Pulmonary artery endothelial cell (primary cell): Measurements from ENCODE around the gene ST3GAL3. TPM values are rescaled to one million over a fixed set of nuclear protein-coding genes. Genes with fewer than 3 reads are reported as not detected.
"Not testable (repeated sequence)": the region's sequence is repeated elsewhere in the genome, so short reads cannot be mapped to it uniquely, and the experiment has no call there.

ENCODE experiments used
- DNase-seq: peaks from one replicate; pipeline ENCODE4 v3.0.0-alpha.2; 2011; ENCODE audit warnings: low read depth, low spot score
- total RNA-seq: library from RNA; depleted of rRNA; stranded (reverse); fragments of >200 nt; gene quantifications from 2 replicates; pipeline ENCODE4 v1.2.3, GENCODE V29; 2014

Gene ST3GAL3
- total RNA-seq, 1 donor from 2014 or later: 17.1 TPM

GRCh38 chr1:43754892-43755291 is 47.6 kb downstream of the ST3GAL3 start:
- no peak for DNase-seq

- DNase-seq: no peak
Measured at GRCh38 chr1:43757343-43758053, 50.2 kb downstream of the ST3GAL3 start.

GRCh38 chr1:43760745-43761317 is 53.5 kb downstream of the ST3GAL3 start:
- DNase-seq: peak; percentile 15

DNA sequence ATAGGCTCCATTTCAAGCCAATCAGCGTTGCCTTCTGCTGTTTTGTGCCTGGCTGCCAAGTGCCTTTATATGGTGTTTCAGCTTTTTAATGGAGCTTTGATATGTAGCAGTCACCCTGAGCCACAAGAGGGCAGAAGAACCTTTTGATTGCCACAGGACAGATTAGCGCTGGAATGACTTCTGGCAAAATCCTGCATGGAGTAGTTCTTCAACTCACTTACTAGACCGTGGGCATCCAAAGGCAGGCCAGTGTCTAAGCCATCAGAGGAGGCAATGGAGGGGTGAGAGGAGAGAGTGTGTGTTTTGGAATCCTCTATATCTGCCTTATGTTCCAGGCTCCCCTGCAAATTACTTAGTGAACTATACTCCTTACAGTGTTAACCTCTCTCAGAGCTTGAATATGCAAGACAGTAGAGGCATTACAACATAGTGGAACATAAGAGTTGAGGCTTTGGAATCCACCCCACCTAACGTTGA is 56.2 kb downstream of the ST3GAL3 start:
- peak; percentile 63 for DNase-seq

DNA sequence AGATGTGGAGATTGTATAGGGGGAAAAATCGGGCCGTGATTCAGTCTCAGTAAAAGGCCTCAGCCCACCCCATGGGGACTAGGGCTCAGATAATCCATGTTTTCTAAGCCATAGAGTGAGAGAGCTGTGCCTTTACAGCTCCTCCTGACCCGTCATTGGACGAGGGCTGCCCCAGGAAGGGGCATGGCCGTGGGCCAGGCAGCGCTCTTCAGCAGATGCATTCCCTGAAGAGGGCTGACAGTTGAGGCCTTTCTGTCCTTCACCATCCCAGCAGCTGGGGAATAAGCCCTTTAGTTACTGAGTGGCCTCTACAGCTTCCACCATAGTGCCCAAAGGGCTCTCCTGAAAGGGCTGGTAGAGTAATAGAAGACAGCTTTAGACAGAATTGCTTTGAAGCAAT is 57.2 kb downstream of the ST3GAL3 start:
- no peak for DNase-seq

DNA sequence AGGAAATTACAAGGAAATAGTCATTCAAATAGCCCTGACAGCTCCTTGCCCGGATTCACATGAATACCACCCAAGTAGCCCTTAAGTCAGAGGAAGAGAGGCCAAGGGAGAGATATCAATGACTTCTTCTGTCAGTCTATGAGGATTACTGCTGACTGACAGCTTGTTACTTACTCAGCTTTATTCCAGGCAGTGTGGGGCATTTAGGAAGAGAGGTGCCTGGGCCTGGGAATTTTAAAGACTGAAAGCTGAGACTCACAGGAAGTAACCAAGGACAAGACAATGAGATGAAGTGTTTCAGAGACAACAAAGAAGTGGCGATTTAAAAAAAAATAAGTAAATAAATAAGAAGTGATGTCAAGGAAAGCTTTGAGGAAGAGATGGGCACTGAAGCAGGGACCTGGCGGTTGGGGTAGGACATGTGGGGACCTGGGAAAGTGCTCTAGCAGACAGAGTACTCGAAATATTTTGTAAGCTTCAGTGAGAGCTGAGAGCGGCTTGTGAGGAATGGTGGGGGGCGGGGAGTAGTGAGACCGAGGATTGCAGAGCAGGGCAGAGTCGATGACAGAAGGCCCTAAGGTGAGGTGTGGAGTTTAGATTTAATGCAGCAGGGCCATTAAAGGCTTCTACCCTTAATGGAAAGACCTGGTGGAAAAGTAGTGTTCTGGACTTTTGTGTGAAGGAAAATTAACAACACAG is 58.9 kb downstream of the ST3GAL3 start:
- DNase-seq: no peak

GRCh38 chr1:43766818-43767525 is 59.6 kb downstream of the ST3GAL3 start:
- no peak for DNase-seq

GRCh38 chr1:43768168-43768567 is 60.8 kb downstream of the ST3GAL3 start:
- DNase-seq: no peak

DNA sequence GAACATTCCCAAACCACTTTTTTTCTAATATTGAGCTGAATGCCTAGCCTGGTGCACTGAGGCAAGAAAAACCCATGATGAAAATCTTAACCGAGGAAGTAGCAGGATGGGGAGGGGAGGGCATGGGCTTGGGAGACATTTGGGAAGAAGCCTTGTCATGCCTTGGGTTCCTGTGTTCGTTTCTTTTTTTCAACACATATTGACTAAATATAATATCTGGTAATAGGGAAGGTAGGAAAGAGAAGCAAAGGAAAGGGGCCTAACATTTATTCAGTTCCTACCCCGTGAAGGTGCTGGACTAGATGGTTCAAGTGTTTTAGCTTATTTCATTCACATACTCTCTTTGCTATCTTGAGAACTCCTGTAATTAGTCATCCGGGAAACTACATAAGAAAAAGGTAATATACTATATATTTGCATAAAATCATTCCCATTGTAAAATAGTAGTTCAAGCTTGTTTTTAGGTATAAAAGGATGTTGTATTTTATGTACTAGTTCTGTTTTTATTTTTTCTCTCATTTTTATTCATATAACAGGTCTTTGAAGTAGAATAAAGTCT is 62.1 kb downstream of the ST3GAL3 start:
- no peak for DNase-seq

GRCh38 chr1:43770111-43770510 is 62.8 kb downstream of the ST3GAL3 start:
- DNase-seq: no peak

- no peak for DNase-seq
Measured at GRCh38 chr1:43772978-43773377, 65.6 kb downstream of the ST3GAL3 start.

- DNase-seq: no peak
Measured at GRCh38 chr1:43773821-43774220, 66.5 kb downstream of the ST3GAL3 start.

GRCh38 chr1:43774359-43774758 is 67.0 kb downstream of the ST3GAL3 start:
- no peak for DNase-seq

- no peak for DNase-seq
Measured at GRCh38 chr1:43776043-43776761, 68.9 kb downstream of the ST3GAL3 start.

GRCh38 chr1:43777916-43778315 is 70.6 kb downstream of the ST3GAL3 start:
- not testable (repeated sequence) for DNase-seq

DNA sequence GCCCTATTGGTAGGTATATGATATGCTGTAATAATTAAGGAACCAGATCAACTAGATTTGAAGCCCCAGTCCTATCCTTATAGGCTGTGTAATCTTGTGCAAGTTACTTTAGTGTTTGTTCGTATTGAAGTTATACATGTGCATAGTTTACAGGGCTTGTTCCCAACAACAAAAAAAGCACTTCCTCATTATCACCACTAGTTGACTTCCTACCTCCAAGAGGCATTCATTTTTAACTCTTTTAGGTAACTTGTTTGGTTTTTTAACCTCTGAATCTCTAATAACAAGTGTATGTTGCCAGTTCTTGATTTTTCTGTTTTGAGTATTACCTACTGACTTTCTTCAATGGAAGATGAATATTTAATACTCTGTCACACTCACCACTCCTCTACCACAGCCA is 71.9 kb downstream of the ST3GAL3 start:
- DNase-seq: no peak

GRCh38 chr1:43779805-43780403 is 72.6 kb downstream of the ST3GAL3 start:
- DNase-seq: no peak

- no peak for DNase-seq
Measured at GRCh38 chr1:43781574-43781973, 74.2 kb downstream of the ST3GAL3 start.

- DNase-seq: no peak
Measured at GRCh38 chr1:43783096-43783670, 75.8 kb downstream of the ST3GAL3 start.

DNA sequence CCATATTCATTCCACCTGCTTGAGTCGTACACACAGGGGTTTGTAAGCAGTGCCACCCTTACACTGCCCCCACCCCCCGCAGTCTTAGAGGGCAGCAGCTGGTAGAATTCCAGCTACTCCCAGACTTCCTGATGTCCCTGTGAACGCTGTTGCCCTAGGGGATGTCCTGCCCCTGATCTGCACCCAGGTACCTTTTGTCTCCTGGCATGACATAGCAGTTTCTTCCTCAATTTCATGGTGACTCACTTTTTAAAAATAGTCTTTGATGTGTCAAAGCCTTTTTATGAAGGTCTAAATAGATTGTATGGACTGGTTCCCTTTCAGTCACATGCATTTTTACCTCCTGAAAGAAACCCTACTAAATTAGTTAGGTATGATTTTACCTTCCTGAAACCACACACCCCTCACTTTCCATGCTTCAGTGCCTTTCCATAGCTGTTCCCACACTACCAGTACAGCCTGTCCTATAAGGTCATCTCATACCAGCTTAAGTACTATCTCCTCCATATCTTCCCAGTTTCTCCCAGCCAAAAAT is 76.4 kb downstream of the ST3GAL3 start:
- no peak for DNase-seq
